Measurements from ENCODE around the gene PON3. TPM values are rescaled to one million over a fixed set of nuclear protein-coding genes. Genes with fewer than 3 reads are reported as not detected.

Gene PON3
- total and polyA plus RNA-seq, 2 of the 4 experiments (the other 2 are of a cell fraction), result not detected

DNA sequence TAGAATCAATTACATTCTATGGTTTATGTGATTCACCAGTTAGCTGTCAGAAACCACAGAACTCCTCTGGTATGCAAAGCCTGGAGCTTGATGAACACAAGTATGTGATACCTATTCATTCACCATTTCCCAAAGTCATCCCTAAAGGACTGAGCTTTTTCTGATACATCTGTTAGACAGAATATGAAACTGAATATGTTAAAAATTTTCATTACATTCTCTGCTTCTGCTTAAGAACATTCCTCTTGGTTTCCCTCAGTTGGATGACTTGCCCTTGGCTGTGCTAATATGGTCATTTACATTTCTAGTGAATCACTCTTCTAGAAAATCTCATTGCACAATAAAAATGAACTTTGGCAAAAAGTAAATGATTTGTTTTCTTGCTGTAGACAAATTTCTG is 61.1 kb downstream of the PON3 start:
- no peak overlapping the region for H3K23ac ChIP-seq (ENCODE audit: low read depth, low read length)
- dilution Hi-C loops (cut with HindIII; ENCODE audit: low sequenced_read_pairs, unreplicated experiment), result no loop called here
- no peak overlapping the region for H2AK9ac ChIP-seq (replicated peaks; ENCODE audit: low read depth, low read length, poor library complexity)
- no peak overlapping the region for H3K18ac ChIP-seq (ENCODE audit: low read depth, low read length)
- no peak overlapping the region for H3K4me2 ChIP-seq (ENCODE audit: low read depth, low read length)
- in situ Hi-C loops (cut with MboI; ENCODE audit: low sequenced_read_pairs), result no loop called here
- H4K8ac ChIP-seq (ENCODE audit: low read depth in 2 of 2, low read length in 2 of 2), result no peak overlapping the region
- H3K4me3 ChIP-seq (ENCODE audit: insufficient read depth, low read depth, low read length), result no peak overlapping the region
- H3K27ac ChIP-seq (ENCODE audit: insufficient read depth, low read length), result no peak overlapping the region
- DNase-seq, result peak; percentile 22
- H2BK120ac ChIP-seq (ENCODE audit: low read depth, low read length), result no peak overlapping the region
- H3K9me1 ChIP-seq (ENCODE audit: insufficient read depth, low read length), result no peaks in the 10 kb centered on the region
- no peaks in the 10 kb centered on the region for H3K79me1 ChIP-seq (ENCODE audit: low read depth in 1 of 2, low read length in 2 of 2)
- H3K4me1 ChIP-seq (ENCODE audit: control insufficient read depth, insufficient read depth, low read length), result no peaks in the 10 kb centered on the region
- H2AFZ ChIP-seq (replicated peaks; ENCODE audit: low read length, poor library complexity), result no peak overlapping the region
- no peak overlapping the region for H4K5ac ChIP-seq (ENCODE audit: low read depth, low read length)
- no peak overlapping the region for H3K14ac ChIP-seq (replicated peaks; ENCODE audit: low read depth, low read length)
- CTCF ChIA-PET, result interaction anchor here (0.6 to 1.0 kb wide), 2 partner anchors 40 to 142 kb away, joined by 3 to 7 read pairs; no protein-coding TSS in a partner anchor
- H2AK5ac ChIP-seq (ENCODE audit: low read depth, low read length), result no peak overlapping the region
- TF ChIP-seq CEBPB (IDR thresholded peaks at IDR 0.05; ENCODE audit: low read depth, low read length) (peak; percentile 27; the same call in 1 of the 2 replicates), NFE2L2 (IDR thresholded peaks at IDR 0.05; ENCODE audit: low read depth, low read length) (no peak)
- H3K9ac ChIP-seq (ENCODE audit: low read depth, low read length), result no peak overlapping the region
- no peak overlapping the region for H2BK20ac ChIP-seq (ENCODE audit: low read depth, low read length)
- no peak overlapping the region for H2BK15ac ChIP-seq (ENCODE audit: low read depth, low read length)
- no peaks in the 10 kb centered on the region for H4K20me1 ChIP-seq (ENCODE audit: insufficient read depth, low read length)
- H4K91ac ChIP-seq (ENCODE audit: insufficient read depth, low read depth, low read length), result no peak overlapping the region
- POLR2A ChIA-PET (ENCODE audit: unreplicated experiment), result no interaction called here
- H2BK5ac ChIP-seq (ENCODE audit: low read depth, low read length, poor library complexity, severe bottlenecking), result no peak overlapping the region
- intact Hi-C loops (cut with micrococcal nuclease), result no loop called here
- H3K4ac ChIP-seq (ENCODE audit: low read depth, low read length), result no peak overlapping the region
- H3K36me3 ChIP-seq (ENCODE audit: control insufficient read depth, insufficient read depth, low read length), result no peaks in the 10 kb centered on the region
- H3K9me3 ChIP-seq (ENCODE audit: control insufficient read depth, insufficient read depth, low read length), result no peaks in the 10 kb centered on the region
- ATAC-seq (ENCODE audit: low read depth), result peak; percentile 27; the same call in 1 of the 2 replicates
- no peaks in the 10 kb centered on the region for H3K27me3 ChIP-seq (ENCODE audit: control insufficient read depth, insufficient read depth, low read length)
- no TSS peak for BruUV-seq (replicated peaks)
- H3K56ac ChIP-seq (ENCODE audit: extremely low read depth, insufficient read depth, low read length), result no peak overlapping the region

All from IMR-90 (cell line).